Osteoblast (primary cell): ENCODE measurements around the gene LRRC70. TPM values are rescaled to one million over a fixed set of nuclear protein-coding genes. Genes with fewer than 3 reads are reported as not detected.

ENCODE experiments used
- DNase-seq: peaks from one replicate; pipeline ENCODE4 v3.0.0; 2011; ENCODE audit warnings: low spot score, mixed read lengths; ENCODE audit not compliant: insufficient read length; ENCODE audit errors: missing footprints
- H2AFZ ChIP-seq: 2 replicates; pipeline ENCODE4 v1.6.0; 2011; ENCODE audit warnings: mild to moderate bottlenecking, low read length
- H3K27ac ChIP-seq: 2 replicates; pipeline ENCODE4 v1.5.1; 2011; ENCODE audit warnings: mild to moderate bottlenecking, low read depth, low read length, moderate library complexity
- H3K27me3 ChIP-seq: 2 replicates; pipeline ENCODE4 v1.6.0; 2012; ENCODE audit warnings: mild to moderate bottlenecking, control low read depth, inconsistent platforms, low read length, moderate library complexity; ENCODE audit not compliant: insufficient read depth
- H3K36me3 ChIP-seq: 2 replicates; pipeline ENCODE4 v1.5.1; 2011; ENCODE audit warnings: mild to moderate bottlenecking, low read length, control low read depth, moderate library complexity; ENCODE audit not compliant: insufficient read depth
- H3K4me1 ChIP-seq: 2 replicates; pipeline ENCODE4 v1.5.1; 2011; ENCODE audit warnings: mild to moderate bottlenecking, low read length, control low read depth, moderate library complexity; ENCODE audit not compliant: insufficient read depth
- H3K4me2 ChIP-seq: 2 replicates; pipeline ENCODE4 v1.6.0; 2011; ENCODE audit warnings: mild to moderate bottlenecking, low read length; ENCODE audit not compliant: insufficient read depth
- H3K4me3 ChIP-seq: fragments of 200-600 bp; sonication (generic); 3 replicates; pipeline ENCODE4 v1.5.1; 2012; ENCODE audit warnings: mild to moderate bottlenecking, low read length, inconsistent platforms; ENCODE audit not compliant: insufficient read depth
- H3K79me2 ChIP-seq: 2 replicates; pipeline ENCODE4 v1.6.0; 2012; ENCODE audit warnings: mild to moderate bottlenecking, low read length, control low read depth, inconsistent platforms; ENCODE audit not compliant: insufficient read depth
- H3K9me3 ChIP-seq: 2 replicates; pipeline ENCODE4 v1.5.1; 2011; ENCODE audit warnings: low read depth, low read length, control low read depth
- H4K20me1 ChIP-seq: 2 replicates; pipeline ENCODE4 v1.6.0; 2012; ENCODE audit warnings: mild to moderate bottlenecking, low read length, control low read depth; ENCODE audit not compliant: insufficient read depth
- total RNA-seq: library from RNA; depleted of rRNA; stranded (reverse); fragments of >200 nt; gene quantifications from 2 replicates; pipeline ENCODE4 v1.2.3, GENCODE V29; 2012
- TF ChIP-seq, protein P1 (sequence below): IDR thresholded peaks from 2 replicates; pipeline ENCODE4 v1.5.1; 2011; ENCODE audit warnings: mild to moderate bottlenecking, low read depth, low read length, moderate library complexity; ENCODE audit errors: extremely low read depth

LRRC70 gene
- 1.4 and 1.8 TPM in 2 replicates for total RNA-seq

DNA sequence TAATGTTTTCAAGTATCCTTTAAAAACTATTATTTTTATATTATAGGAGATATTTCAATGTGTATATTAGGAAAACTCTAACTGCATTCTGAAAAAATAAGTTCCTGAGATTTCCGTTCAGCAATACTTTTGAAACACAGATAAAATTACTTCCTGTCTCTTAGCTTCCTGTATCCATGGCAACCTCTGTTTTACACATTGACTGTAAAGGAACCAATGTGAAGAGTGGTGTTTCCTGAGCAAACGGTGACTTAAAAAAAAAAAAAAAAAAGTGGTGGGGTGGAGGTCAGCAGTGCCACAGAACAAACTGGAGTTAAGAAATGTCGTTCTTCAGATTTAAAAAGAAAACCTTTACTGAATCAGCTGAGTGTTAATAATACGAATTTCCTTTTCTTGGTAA lies at the start of gene LRRC70:
TSS of gene LRRC70 (plus strand) at position 280 of the 400 bp plus-strand sequence. CDS start 620 bp downstream, outside the sequence.
- TF ChIP-seq, protein P1, sequence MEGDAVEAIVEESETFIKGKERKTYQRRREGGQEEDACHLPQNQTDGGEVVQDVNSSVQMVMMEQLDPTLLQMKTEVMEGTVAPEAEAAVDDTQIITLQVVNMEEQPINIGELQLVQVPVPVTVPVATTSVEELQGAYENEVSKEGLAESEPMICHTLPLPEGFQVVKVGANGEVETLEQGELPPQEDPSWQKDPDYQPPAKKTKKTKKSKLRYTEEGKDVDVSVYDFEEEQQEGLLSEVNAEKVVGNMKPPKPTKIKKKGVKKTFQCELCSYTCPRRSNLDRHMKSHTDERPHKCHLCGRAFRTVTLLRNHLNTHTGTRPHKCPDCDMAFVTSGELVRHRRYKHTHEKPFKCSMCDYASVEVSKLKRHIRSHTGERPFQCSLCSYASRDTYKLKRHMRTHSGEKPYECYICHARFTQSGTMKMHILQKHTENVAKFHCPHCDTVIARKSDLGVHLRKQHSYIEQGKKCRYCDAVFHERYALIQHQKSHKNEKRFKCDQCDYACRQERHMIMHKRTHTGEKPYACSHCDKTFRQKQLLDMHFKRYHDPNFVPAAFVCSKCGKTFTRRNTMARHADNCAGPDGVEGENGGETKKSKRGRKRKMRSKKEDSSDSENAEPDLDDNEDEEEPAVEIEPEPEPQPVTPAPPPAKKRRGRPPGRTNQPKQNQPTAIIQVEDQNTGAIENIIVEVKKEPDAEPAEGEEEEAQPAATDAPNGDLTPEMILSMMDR = no peak
- Histone ChIP-seq H3K4me1 (no peaks in the 10 kb centered on the region), H3K27ac (no peak within 1 kb of the TSS), H3K9me3 (no peaks in the 10 kb centered on the region), H4K20me1 (no peaks in the 10 kb centered on the region), H3K36me3 (no peaks in the 10 kb centered on the region), H3K79me2 (no peaks in the 10 kb centered on the region), H3K27me3 (no peaks in the 10 kb centered on the region), H3K4me2 (no peak within 1 kb of the TSS), H3K4me3 (no peak within 1 kb of the TSS), H2AFZ (no peak within 1 kb of the TSS)
- no peak for DNase-seq

GRCh38 chr5:62533597-62533996 lies 45.0 kb upstream of the LRRC70 start:
- no peaks in the 10 kb centered on the region for H3K4me1 ChIP-seq
- H3K4me2 ChIP-seq = no peak overlapping the region
- no peaks in the 10 kb centered on the region for H3K79me2 ChIP-seq
- H3K36me3 ChIP-seq = no peaks in the 10 kb centered on the region
- no peak for DNase-seq
- H3K4me3 ChIP-seq = no peak overlapping the region
- no peaks in the 10 kb centered on the region for H3K27me3 ChIP-seq
- no peak overlapping the region for H3K27ac ChIP-seq
- TF ChIP-seq, protein P1 = no peak
- H3K9me3 ChIP-seq = no peaks in the 10 kb centered on the region
- no peak overlapping the region for H2AFZ ChIP-seq
- H4K20me1 ChIP-seq = no peaks in the 10 kb centered on the region

DNA sequence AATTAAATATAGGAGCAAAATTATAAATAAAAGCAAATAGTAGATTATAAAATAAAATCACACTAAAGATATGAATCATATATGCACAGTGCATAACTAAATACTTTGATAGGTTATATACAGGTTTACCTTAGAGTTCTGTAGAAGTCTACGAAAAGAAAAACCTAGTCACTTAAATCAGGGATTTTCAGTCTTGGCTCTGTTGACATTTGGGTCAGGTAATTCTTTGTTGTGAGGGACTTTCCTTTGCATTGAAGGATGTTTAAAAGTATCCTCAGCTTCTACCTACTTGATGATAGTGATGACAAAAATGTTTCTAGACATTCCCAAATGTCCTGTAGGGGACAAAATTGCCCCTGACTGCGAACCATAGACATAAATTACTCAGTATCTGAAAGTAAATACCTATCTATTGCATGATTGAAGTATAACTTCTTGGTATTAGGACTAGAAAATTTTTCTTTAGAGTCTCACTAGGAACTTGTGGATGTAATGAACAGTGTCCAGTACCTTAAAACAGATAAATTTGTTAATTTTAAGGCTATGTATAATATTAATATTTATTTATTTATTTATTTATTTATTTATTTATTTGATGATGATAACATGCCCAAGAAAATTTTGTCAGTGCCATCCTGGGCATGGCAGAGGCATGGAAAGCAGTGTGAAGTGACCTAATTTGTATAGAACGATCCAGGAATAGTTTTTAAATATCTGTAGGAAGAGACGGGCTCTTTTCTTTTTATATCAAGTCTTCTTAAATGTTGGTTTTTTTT lies 44.0 kb upstream of the LRRC70 start:
- H4K20me1 ChIP-seq = no peaks in the 10 kb centered on the region
- no peak for DNase-seq
- no peak overlapping the region for H2AFZ ChIP-seq
- H3K79me2 ChIP-seq = no peaks in the 10 kb centered on the region
- TF ChIP-seq, protein P1 = no peak
- H3K36me3 ChIP-seq = no peaks in the 10 kb centered on the region
- H3K4me3 ChIP-seq = no peak overlapping the region
- H3K4me2 ChIP-seq = no peak overlapping the region
- H3K4me1 ChIP-seq = no peaks in the 10 kb centered on the region
- H3K27me3 ChIP-seq = no peaks in the 10 kb centered on the region
- no peaks in the 10 kb centered on the region for H3K9me3 ChIP-seq
- no peak overlapping the region for H3K27ac ChIP-seq

GRCh38 chr5:62536232-62536631 lies 42.4 kb upstream of the LRRC70 start:
- Histone ChIP-seq H2AFZ (no peak overlapping the region), H3K9me3 (no peaks in the 10 kb centered on the region), H3K27me3 (no peaks in the 10 kb centered on the region), H3K4me3 (no peak overlapping the region), H4K20me1 (no peaks in the 10 kb centered on the region), H3K79me2 (no peaks in the 10 kb centered on the region), H3K4me2 (no peak overlapping the region), H3K36me3 (no peaks in the 10 kb centered on the region), H3K4me1 (no peaks in the 10 kb centered on the region), H3K27ac (no peak overlapping the region)
- no peak for DNase-seq
- TF ChIP-seq, protein P1 = no peak
